GM21529 (cell line): ENCODE results near the gene MRPL37.
A peak's percentile ranks its signal among the peaks of the same experiment; 100 is the strongest.
"Not testable (repeated sequence)": the region's sequence is repeated elsewhere in the genome, so short reads cannot be mapped to it uniquely, and the experiment has no call there.

ENCODE experiments used
- ATAC-seq: cut with Tn5 transposase; IDR thresholded peaks from one replicate; pipeline ENCODE4 v1.9.1; 2021; ENCODE audit not compliant: unreplicated experiment

MRPL37 gene

DNA sequence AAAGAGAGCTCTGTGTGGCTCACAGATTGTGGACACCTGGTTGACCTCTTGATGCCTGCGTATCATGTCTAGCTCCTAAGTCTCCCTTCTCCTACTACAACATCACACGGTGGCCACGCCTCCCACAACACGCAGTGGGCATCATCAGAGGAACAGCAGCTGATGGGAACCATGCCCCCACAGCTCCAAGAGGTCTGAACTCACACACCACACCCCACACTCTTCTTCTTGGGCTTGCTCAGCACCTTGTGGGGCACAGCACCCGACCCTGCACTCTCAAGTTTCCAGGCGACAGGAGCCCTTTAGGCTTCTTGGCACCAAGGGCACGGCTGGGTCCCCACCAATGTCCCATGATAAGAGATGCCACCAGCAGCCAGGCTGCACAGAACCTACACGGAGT, 28.4 kb upstream of the MRPL37 start:
- no peak for ATAC-seq

DNA sequence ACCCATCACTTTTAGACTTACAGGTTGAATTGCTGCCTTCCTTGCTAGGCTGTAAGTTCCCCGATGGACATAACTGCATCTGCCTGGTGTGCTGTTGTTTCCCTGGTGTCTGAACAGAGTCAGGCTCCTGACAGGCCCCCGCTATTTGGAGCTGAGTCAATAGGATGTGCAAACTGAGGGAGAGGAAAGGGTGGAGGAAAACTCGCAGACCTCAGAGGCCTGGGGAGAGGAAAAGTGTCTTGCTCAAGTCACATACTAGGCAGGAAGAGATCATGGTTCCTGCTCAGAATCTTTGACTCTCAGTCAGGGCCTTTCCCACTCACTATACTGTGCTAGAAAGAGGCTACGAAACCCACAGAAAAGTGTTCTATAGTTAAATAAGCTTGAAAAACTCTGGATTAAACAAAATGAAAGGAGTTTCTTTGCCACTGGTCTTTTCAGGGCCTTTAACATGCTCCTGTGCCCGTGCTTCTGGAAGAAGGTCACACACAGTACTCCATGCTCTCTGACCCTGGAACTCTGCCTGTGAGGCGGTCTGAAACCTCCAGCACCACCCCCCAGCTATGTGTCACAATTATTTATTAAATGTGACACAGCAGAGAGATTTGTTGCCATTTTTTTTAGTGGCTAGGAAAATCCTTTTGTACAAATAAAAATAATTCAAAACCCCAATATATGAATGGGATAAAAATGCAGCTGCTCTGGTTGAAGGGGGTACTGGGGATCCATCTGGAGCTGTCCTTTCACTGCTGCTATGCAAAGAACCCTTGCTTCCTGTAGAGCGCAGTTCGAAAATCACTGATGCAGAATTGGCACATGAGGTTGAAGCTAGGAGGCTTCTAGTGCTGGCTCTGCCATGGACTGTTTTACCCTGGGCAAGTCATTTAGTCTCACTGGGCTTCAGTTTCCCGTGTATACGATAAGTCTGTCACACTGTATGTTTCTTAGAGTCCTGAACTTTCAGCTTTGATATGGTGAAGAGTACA, 27.1 kb upstream of the MRPL37 start:
- ATAC-seq: no peak

DNA sequence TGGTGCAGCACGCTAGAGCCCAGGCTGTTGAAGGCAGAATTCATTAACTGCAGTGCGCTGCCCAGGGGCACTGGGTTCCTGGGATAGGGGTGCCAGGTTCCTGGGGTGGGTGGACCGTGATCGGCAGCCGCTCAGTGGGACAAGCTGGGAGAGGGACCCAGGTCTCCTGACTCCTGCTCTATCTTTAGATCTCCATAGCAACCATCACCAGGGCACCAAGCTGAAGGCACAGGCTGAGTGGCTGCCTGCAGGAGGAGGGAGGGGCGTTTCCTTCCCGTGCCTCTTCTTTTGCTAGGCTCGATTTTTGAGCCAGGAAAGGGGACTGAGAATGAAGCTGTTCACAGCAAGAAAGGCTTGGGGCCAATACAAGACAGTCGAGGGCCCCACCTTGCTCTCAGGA, 26.3 kb upstream of the MRPL37 start:
- no peak for ATAC-seq

DNA sequence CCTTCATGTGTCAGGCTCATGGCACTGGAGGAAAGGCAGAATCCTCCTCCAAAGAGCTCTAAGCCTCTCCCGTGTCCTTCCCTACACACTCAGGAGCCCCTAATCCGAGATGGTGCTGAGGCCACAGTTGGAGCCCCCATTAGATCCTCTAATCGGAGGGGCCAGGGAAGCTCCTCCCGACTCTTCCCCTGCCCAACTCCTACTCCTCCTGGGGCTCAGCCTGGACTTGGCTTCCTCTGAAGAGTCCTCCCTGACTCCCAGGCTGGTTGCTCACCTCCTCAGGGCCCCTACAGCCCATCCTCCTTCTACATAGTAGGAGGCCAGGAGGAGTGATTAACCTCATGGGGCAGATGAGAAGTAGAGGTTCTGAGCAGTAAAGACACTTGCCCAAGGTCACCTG, 25.9 kb upstream of the MRPL37 start:
- ATAC-seq: no peak

DNA sequence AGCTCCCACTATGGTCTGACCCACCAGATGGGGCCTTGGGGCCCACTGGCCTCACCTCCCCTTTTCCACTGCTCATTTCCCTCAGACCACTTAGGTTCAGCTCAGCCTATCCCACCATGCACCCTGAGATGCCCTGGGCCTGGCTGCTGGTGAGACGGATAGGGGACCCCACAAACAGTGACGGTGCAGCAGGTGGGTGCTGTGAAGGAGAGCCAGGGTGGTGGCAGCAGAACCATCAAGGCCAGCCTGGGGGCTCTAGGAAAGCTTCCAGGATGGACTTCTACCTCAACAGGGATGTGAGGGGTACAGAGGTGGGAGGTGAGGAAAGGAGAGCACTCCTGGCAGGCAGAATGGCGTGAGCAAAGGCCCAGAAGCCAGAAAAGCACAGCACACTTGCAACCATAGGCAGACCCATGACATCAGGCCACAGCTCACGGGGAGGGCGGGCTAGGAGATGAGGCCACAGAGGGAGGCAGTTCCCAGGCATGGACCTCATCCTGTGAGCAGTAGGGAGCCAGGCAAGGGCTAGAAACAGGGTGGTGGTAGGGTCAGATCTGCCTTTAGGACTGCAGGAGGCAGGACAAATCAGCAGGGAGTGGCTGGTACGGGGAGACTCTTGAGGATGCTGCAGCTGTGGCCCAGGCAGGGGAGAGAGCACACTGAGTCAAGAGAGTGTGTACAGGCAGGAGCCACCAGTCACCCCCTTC, 23.2 kb upstream of the MRPL37 start:
- ATAC-seq: no peak

DNA sequence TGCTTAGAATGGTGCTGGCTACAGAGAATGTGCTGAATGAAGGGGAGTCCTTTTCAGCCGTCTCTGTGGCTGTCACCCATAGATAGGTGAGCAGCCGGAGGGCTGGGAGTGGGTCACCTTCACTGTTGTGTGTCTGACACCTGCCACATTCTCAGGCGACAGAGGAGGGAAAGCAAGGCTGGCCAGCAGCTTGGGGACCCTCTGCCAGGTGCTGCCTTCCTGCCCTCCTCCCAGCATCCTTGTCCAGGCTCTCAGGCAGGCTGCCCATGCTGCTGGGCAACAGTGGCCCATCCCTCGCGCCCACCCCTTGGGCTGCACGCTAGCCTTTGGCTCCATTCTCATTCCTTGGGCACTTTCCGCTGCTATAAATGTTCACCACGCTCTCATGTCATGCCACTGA, 22.2 kb upstream of the MRPL37 start:
- no peak for ATAC-seq

DNA sequence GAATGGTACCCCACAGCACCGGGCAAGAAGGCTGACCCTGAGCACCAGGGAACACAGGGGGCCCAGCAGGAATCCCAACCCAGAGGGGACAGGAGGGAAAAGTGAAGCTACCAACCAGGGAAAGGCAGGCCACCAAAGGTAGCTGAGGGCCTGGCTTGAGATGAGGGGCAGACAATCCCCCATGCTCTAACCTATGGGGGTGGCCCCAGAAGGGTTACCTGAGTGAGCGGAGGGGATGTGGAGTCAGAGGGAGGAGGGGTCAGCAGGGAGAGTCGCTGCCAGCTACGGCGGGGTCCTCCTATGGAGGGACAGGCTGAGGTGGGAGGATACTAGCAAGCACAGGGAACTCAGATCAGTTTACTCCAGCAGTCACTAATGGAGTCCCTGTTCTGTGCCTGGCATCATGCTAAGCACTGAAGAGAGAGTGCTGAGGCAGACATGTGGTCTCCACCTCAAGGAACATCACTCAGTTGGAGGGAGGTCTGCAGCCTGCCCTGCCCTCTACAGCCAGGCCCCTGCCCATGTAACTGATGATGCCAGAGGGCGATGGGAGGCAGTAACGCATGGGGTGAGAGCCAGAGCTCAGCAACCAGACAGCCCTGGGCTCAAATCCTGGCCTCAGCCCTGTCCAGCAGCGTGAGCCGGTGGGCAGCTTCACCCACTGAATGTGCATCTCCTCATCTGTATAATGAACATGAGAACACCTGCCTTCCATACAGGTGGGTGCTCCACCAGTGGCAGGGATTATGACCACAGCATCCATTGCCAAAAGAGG, 21.5 kb upstream of the MRPL37 start:
- ATAC-seq: no peak

DNA sequence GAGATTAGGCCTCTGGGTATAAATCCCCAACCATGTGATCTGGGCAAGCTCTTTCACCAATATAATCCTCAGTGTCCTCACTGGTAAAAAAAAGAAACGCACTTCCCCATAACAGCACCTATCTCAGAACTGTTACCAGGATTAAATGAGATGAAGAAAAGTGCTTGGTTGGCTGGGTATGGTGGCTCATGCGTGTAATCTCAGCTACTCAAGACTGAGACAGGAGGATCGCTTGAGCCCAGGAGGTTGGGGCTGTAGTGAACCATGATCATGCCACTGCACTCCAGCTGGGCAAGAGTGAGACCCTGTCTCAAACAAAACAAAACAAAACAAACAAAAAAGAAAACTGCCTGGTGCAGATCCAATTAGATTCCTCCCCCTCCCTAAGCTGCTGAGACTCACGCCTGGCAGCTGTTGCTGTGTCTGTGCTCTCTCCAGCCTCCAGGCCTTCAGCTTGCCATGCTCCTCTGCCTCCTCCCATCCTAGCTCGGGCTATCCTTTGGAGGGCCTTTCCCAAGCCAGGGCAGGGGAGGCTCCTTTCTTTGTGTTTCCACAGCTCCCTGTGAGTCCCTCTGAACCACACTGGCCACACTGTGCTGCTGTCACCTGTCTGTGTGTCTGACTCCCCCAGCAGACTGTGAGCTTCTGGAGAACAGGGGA, 19.1 kb upstream of the MRPL37 start:
- no peak for ATAC-seq

DNA sequence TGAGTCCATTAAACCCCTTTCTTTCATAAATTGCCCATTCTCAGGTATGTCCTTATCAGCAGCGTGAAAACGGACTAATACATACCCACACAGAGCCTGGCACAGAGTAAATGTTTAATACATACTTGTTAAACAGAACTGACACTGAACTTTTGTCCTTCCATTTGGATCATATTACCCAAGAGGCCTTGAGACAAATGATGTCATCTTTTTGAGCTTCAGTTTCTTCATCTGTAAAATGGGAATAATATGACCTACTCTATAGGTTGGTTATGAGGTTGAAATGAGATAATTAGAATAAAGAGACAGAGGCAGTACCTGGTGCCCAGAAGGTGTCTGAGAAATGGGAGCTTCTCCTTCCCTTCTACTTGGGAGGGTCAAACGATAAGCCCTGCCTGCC, 13.9 kb upstream of the MRPL37 start:
- no peak for ATAC-seq

DNA sequence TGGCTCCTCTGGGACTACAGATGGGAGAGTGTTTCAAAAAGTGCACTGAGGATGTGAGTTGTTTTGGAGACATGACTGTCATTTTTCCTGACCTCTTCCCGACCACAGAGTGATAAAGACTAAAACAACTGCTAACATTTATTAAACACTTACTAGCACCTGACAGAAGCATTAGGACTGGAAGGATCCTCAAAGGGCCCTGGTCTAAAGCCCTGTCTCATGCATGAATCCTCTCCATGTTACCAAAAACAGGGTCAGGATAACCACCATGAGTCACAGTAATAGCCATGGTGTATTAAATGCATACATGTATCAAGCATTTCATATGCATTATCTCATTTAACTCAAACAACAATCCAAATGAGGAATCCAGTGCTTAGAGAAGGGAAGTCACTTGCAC, 11.7 kb upstream of the MRPL37 start:
- no peak for ATAC-seq

DNA sequence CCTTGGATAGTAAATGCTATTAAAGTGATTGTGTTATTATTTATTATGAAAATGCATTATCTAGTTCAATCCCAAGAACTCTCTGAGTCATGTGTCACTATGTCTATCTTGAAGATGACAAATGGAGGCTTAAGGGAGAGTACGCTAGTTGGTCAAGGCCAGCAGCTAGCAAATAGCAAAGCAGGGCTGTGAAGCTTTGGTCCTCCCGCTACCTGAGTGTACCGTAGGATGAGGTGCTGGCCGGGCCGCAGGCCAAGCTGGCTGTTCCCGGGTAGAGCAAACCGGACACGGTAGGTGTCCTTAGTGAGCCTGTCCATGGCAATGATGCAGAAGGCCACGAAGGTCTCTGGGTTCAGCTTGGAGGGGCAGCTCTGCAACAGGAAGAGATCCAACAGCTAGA, 9.4 kb upstream of the MRPL37 start:
- ATAC-seq: no peak

DNA sequence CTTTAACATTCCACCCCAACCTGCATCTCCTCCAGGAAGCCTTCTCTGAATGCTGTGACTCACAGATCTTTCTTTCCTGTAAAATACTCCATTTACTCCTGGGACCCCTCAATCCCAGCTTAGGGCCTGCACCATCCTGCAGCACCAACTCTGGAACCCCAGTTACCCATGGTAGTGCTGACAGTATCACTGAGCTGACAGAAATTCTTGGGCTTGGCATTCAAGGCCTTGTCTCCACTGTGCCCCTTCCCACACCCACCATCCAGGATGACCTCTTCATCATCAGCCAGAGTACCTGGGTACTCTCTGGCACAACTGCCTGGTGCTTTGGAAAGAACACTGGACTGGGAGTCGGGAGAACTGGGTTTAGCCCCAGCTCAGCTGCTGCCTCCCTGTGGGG, 8.4 kb upstream of the MRPL37 start:
- ATAC-seq: no peak

DNA sequence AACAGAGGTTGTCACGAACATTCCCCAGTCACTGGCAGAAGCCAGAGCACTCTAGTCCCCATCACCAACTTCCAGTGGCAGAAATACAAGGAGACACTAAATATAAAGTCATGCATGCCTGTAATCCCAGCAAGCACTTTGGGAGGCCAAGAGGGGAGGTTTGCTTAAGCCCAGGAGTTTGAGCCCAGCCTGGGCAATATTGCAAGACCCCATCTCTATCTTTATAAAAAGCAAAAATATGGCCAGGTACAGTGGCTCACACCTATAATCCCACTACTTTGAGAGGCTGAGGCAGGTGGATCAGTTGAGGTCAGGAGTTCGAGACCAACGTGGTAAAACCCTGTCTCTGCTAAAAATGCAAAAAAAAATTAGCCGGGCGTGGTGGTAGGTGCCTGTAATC, 6.5 kb upstream of the MRPL37 start:
- no peak for ATAC-seq

DNA sequence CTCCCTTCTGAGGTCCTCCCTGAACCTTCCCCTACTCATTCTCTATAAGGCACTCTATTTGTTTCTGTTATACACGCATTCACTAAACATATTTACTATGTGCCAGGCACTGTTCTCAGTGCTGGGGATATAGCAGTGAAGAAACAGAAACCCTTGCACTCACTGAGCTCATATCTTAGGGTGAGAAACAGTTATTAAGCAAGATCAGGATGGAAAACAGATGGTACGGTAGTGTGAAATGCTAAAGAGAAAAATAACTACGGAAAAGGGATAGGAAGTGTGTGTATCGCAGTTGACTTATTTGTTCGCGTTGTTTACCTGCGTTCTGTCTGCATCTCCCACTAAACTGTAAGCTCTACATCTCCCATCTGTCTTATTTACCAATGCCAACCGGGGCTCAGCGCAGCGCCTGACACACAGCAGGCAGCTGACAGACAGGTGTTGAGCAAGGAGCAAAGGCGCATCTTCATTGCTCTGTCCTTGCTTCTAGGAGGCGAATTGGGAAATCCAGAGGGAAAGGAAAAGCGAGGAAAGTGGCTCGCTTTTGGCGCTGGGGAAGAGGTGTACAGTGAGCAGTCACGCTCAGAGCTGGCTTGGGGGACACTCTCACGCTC, 709 bp upstream of the MRPL37 start:
- ATAC-seq: peak; percentile 1

DNA sequence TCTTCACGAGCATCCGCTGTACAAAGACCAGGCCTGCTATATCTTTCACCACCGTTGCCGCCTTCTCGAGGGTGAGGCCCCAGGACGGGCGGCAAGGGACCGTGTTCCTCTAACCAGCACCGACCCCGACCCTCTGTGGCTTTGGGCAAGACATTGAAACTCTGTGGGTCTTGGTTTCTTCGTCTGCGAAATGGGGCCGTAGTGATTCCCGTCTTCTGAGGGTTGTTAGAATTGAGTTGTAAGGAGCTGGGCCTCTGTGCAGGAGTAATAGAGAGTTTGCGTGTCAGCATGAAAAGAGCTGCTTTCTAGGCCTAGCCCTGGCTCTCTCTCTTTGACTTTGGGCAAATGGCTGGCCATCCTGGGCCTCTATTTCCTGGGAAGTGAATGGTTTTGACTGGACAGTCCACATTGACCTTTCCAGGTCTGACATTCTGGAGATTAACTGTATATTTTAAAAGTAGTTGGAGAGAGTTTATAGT, 591 bp downstream of the MRPL37 start:
- ATAC-seq: peak; percentile 10

DNA sequence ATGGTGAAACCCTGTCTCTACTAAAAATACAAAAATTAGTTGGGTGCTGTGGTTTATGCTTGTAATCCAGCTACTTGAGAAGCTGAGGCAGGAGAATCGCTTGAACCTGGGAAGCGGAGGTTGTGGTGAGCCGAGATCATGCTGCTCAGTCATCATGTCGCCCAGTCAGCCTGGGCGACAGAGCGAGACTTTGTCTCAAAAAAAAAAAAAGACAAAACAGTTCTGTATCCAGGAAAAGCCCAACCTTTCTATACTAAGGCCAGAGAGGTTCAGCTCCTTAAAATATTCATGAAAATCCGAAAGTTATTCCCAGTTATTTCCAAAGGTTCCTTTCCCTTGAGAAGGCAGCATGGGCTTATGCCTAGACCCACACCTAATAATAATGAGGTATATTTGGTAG, 4.2 kb downstream of the MRPL37 start:
- no peak for ATAC-seq

DNA sequence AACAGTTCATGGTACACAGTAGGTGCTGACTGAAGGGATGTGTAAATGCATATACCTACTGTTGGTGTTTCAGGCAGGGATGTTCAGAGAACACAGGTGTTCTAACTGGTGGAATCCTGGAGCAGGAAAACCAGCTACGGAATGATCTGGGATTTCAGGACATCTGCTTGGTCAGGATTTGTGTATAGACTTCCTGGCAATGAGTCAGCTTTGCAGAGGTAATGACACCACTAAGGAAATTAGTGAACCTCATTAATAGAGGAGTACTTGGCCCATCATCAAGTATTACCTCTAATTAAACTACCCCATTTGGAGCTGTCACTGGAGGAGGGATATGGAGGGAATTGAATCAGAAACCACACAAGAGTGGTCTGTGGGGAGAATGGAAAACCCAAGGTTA, 7.3 kb downstream of the MRPL37 start:
- no peak for ATAC-seq

DNA sequence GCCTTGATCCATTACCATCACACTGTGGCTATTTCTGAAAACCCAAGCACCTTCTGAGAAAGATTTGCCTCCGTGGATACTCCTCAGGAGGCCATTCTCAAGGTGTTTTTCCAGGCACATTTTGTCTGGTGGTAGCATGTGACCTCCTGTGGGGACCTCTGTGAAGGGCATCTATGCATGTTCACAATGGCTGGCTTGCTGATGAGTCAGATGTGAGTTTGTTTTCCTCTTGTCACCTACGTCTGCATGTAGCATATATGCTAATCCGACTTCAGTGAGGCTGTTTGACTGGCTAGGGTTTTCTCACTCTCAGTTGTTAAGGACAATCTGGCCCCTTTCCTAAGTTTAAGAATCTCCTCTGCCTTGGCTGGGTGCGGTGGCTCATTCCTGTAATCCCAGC, 7.9 kb downstream of the MRPL37 start:
- not testable (repeated sequence) for ATAC-seq

DNA sequence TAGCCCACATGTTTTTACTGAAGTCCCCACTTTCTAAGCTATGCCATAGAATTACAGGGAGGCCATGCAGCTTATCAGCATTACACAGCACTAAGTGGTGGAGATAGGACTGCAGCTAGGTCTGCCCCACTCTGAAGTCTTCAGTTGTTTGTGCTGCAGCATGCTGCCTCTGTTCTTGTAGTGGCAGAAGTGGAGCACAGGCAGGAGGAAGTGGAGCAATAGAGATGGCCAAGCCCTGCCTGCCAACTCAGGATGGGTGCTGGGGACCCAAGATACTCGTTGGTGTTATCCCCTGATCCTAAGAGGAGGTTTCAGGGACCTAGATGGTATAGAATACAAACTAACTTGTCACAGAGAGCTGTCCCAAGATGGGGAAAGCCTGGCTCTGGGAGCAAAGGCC, 12.9 kb downstream of the MRPL37 start:
- no peak for ATAC-seq

DNA sequence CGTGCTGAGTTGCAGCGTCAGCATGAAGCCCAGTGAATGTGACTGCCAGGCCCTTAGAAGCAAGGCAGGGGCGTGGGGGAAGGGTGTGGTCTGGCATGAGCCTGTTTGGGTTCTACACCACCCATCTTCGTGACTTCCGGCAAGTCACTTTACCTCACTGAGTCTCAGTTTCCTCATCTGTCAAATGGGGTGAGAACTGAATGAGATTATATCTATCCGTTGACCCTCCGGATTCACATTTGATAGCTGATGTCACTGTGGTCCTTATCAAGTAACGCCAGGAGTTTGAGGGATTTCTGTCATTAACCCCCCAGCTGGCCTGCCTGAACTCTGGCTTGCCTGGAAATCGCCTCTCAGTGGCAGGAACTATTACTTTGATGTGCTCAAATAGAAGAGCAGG, 15.6 kb downstream of the MRPL37 start:
- no peak for ATAC-seq
